HG02798 (cell line): ENCODE data around the gene PROX2.
A peak's percentile ranks its signal among the peaks of the same experiment; 100 is the strongest.

Experiments used
- ATAC-seq: cut with Tn5 transposase; IDR thresholded peaks from one replicate; pipeline ENCODE4 v1.9.1; 2021; ENCODE audit warnings: mild to moderate bottlenecking; ENCODE audit not compliant: unreplicated experiment, poor library complexity

PROX2 gene, protein sequence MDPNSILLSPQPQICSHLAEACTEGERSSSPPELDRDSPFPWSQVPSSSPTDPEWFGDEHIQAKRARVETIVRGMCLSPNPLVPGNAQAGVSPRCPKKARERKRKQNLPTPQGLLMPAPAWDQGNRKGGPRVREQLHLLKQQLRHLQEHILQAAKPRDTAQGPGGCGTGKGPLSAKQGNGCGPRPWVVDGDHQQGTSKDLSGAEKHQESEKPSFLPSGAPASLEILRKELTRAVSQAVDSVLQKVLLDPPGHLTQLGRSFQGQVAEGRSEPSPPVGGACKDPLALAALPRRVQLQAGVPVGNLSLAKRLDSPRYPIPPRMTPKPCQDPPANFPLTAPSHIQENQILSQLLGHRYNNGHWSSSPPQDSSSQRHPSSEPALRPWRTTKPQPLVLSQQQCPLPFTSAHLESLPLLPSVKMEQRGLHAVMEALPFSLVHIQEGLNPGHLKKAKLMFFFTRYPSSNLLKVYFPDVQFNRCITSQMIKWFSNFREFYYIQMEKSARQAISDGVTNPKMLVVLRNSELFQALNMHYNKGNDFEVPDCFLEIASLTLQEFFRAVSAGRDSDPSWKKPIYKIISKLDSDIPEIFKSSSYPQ

DNA sequence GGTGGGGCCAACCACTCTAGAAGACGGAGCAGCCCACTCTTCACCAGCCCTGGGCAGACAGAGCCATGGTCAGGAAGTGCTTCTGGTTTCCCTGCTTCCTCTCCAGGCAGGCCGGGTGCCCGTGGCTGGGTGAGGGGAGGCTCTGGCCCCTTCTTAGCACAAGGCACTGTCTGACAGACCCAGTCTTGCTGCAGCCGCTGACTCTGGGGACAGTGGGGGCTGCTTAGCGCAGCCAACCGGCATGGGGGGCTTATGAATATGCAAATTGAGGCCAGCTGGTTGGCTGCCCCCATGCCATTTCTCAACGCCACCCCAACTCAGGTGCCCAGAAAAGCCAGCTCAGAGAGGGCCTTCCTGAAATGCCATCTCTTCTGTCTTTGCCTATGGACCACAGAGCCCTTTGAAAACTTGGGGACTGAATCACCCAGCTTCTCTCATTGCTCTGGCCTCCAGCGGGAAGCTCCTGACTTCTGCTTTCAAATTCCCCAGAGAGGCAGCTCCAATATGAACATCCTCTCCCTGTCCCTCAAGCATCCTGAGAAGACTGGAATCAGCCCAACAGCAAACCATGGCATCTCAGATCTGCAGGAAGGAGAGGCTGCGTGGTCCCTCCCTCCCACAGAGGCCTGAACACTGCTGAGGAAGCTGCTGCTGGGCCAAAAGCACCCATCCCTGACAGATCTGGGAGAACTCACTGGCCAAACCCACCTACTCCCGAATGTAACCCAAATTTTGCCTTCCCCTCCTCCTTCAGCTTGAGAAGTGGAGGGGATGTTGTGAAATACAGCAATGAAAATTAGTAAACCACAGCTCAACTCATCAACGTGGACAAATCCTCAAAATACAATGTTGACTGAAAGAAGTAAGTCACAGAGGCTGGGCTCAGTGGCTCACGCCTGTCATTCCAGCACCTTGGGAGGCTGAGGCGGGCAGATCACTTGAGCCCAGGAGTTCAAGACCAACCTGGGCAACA lies at the start of gene PROX2:
Gene PROX2, minus strand, starts transcription at position 205 of the 973 bp plus-strand sequence. CDS start 12,311 bp downstream, outside the sequence.
- ATAC-seq, result no peak

DNA sequence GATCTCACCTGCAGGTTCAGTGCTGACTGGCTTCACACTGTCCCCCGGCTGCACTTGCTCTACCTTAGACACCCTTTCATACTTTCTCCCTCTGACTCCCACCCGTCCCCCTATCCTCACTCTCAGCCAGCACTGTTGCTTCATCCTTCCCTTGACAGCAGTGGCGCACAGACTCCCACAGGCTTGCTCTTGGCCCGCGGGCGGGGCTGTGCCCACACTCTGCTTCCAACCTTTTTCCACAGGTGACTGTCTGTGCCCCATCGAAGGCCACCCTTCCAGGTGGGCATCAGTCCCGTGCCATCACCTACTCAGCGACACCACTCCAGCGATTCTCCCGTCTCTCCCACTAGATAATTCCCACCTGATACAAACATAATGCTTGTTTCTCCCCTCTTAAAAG lies 48.1 kb upstream of the PROX2 start:
- ATAC-seq, result no peak

DNA sequence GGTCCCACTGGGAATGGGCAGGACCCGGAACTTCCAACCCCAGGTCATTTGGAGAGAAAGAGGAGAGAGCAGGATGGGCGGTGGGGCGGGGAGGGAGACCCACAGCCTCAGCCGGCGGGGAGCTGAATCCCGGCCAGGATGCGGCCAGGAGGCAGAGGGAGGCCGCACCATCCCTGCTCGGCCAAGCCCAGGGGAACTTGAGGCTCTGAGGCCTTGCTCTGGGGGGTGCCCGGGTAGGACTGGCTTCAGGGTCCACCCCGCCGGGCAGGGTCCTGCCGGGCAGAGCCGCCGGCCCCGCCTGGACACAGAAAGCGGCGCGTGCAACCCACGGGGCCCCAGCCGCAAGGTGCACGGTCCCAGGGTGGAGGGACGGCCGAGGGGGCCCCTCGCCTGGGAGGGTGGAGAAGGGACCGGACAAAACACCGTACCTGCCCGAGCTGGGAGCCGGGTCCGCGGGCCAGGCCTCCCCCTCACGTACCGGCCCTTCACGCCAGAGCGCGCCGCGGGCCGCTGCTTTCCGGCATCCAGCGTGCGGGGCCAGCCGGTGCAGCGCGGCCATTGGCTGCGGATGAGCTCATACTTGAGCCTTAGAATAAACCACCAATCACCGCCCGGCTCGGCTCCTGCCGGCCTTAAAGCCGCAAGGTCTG lies 46.9 kb upstream of the PROX2 start, which contains the start of gene RPS6KL1:
Gene RPS6KL1, minus strand, starts transcription at position 509 of the 650 bp plus-strand sequence. CDS start 1,719 bp downstream, outside the sequence.
- ATAC-seq, result peak; percentile 97

DNA sequence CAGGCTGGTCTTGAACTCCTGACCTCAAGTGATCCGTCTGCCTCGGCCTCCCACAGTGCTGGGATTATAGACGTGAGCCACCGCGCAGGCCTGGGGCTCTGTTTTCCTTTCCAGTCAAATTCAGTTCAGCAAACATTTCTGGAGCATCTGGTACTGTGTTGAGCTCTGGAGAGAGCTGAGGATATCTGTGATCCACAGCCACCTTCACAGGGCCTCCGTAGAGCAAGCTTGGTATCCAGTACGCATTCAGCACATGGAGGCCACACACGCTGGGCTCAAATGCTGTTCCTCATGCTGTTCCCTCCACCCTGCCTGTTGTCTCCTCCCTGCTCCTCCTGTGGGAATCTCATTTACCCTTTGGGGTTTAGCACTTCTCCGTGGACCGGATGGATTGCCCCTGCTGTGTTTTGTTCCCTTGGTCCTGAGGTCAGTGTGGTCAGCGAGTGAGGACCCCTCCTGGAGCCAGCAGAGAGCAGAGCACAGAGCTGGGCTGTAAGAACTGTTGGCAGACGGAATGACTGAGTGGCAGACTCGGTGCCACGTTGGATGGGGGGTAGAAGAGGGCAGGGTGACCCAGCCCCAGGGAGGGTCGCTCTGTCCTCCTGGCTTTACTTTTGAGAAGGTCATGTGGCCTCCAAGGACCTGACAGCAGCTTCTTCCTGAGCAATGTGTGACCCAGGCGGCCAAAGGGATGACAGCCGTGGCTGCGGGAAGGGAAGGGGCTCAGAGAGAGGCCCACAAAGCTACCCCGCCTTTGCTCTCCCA lies 46.2 kb upstream of the PROX2 start:
- ATAC-seq, result no peak

DNA sequence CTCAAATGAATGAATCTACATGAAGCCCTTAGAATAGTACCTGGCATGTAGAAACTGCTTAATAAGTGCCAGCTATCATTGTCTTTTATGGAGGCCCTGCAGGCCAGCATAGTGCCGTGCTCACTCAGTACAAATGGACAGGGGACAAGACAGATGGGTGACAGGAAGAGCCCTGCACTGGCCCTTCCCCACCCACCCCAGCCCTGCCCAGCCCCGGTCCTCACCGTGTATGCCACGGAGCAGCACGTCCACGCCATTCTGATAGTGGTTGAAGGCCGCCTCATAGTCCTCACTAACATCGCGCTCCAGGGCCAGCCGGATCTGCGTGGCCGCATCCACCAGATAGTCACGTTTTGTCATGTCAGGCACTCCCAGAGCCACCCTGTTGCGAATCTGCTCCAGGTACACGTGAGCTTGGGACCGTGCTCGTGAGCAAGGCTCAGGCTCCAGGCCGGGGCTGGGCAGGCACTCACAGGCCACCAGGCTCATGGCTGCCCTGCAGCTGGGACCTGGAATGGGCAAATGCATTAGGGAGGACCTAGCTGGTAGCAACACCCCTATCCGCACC lies 45.2 kb upstream of the PROX2 start:
- ATAC-seq, result no peak

DNA sequence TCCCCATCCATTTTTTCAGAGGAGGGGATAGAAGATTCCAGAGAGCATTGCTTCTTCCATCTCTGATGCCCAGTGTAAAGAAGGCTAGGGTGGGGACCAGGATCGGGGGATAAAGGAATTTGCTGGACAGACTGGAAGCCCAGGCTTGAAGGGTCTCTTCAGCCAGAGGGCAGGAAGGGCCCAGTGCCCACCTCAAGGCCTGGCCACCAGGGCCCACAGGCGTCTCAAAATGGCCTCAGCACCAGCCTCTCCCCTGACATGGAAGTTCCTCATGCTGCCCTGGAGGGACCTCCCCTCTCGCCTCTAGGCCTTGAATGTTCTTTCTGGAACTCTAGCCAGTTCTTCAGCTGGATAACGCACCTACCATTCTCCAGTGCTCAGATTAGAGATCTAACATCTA lies 44.3 kb upstream of the PROX2 start:
- no peak for ATAC-seq

DNA sequence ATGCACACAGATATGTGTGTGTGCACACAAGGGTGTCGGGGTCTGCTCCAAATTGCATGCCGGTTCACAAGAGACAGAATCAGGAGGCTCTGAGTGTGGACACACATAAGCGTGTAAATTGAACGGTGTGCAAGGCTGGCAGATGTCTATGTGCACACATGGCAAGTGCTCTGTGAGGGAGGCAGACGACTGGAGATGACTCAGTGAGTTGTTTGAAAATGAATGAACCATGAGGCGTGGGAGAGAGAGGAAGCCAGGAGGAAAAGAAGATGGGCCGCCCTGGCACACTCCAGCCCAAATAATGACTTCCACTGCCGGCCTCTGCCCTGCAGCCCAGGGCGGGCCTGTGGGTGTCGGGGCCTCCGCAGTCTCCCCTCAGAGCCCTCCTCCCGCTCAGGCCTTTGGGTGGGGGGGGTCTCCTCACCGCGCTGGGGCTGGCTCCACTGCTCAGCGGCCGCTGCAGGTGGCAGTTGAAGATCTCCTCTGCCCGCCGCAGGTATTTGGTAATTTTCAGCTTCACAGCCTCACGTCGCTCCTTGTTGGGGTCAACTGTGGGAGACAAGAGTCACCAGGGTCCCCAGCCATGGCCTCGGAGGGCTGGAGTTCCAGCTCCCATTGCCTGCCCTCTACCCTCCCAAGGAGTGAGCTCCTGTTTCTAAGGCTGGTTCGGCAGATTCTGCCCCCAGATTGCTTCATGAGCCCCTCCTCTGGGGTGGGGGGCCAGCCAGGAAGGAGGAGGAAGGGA lies 43.6 kb upstream of the PROX2 start:
- ATAC-seq, result no peak

DNA sequence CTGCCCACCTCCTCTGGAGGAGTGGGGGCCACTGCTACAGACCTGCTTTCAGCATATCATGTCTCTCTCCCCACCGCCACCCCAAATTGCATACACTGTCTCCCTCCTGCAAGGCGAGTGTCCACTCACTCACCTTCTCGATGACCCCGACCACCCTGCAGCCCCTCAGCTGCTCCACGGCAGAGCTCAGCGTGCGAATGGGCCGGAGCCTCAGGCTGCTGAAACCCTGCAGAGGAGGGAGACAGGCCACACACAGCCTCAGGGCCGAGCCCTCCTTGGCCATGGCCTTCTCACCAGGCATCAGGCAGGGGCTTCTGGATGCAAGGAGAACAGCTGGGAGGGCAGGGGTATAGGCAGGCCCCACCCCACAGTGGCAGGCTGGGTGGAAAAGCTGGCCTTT lies 42.4 kb upstream of the PROX2 start:
- no peak for ATAC-seq

DNA sequence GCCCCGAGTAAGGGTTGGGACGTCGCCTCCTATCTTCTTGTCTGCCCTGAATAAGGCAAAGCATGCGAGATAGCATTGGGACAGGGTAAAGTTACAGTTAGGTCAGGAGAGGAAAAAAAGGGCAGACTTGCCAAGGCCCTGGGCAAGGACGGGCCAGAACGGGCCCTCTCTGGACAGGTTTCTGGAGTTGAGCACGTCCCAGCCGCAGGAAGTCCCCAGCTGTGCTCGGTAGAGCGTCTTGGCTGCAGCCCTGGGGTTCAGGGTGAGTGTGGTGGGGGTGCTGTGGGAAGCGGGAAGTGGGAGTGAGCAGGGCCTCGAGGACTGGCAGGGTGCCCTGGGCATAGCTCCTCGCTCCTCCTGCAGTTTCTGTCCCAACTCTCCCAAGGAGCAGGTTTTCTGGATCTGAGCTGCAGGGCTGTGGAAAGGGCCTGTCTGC lies 41.7 kb upstream of the PROX2 start:
- no peak for ATAC-seq

DNA sequence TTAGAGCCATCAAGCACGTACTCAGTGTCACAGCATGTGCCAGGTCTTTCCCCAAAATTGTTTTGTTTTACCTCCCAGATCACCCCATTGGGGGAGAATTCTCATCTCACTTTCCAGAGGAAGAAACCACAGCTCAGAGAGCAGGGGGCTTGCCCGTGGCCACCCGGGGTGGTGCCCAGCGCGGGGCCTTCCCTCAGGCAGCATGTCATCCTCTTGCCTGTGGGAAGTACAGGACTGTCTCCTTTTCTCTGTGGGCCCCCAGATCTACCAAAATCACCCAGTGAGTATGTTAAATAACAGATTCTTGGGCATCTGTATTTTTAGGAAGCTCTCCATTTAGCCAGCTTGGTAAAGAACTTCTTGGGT lies 41.2 kb upstream of the PROX2 start:
- ATAC-seq, result no peak

DNA sequence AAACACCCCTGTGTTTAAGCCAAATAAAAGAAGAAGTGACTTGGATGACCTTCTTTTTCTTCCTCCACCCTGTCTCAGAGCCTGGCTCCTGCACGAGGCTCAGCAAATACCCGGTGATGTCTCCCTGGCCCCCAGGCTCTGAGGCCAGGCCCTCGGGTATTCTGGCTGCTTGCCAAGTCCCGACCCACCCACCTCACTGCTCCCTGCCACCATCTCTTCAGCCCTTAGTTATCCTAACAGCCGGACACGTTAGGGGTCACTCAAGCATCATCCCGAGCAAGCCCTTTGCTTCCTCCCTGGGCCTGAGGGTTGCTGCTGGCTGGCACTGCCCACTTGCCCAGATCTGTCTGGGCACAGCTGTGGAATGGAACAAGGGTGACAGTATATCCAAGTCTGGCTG lies 39.9 kb upstream of the PROX2 start:
- no peak for ATAC-seq

DNA sequence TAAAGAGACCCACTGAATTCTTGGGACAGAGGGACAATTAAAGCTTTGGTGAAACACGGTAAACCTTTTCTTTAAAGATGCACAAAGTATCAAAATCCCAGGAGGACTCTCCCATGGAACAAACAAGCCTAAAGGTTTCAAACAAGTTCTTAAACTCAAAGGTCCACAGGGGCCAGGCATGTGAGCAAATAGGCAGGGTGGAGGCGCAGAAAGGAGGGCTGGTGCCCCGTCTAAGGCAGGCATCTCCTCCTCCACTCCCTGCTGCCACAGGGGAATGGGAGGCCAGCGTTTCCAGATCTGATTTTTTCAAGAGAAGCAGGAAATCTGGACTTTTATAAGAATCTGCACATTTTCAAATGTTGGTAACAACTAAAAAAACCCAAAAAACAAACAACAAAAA lies 39.5 kb upstream of the PROX2 start:
- ATAC-seq, result no peak

DNA sequence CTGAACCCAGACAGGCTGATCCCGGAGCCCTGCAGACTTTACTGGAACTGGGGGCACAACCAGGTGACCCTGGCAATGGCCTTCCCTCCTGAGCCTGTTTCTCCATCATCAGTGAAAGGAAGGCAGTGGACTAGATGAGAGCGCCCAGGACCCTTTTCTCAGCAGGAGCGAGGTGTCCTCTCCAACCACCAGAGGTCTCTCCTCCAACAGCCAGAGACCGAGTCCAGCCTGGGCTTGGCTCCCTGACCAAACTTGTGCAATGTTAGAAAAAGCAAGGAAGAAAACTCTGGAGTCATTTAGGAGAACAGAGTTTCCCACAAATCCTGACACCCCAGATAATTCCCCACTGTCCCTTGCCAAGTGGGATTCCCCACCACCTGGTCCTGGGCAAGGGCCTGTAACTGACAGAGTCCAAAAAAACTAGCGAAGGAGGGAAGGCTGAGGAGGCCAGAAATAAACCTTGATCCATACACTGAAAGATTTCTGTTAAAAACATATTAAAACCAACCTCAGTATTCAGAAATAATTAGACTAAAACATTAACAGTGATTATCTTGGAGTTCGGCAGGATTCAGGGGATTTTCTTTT lies 38.1 kb upstream of the PROX2 start:
- no peak for ATAC-seq

DNA sequence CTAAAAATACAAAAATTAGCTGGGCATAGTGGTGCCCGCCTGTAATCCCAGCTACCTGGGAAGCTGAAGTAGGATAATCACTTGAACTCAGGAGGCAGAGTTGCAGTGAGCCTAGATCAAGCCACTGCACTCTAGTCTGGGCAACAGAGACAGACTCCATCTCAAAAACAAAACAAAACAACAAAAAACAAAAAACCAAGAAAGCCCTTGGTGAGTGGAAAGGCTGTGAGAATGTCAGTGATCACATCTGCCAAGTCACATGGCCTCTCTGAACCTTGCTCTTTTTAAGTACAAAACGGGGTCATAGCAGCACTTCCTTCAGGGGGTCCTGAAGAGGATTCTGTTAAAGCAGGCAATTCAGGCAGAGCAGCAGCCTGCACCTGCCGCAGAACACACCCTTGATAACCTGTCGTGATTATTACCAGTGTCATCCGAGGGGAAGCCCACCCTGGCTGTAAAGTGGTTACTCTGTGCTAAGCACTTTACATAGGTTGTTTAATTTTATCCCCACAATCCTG lies 37.5 kb upstream of the PROX2 start:
- ATAC-seq, result no peak

DNA sequence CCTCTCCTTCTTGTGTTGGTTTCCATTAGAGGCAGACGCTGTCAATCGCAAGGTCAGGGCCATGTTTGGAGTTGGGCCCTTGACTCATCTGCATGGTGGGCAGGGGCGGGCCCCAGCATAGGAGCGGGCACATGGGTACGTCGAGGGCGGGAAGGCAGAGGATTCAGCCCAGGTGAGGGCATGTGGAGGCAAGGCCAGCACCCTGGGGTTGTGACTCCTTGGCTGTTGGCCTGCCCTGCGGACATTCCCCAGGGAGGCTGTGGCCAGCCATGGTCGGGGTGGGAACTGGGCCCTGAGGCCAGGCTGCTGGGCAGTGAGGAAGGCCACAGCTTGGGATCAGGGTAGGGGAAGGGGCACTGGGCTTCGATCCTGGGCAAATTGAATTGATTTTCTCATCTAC lies 36.9 kb upstream of the PROX2 start:
- ATAC-seq, result no peak

DNA sequence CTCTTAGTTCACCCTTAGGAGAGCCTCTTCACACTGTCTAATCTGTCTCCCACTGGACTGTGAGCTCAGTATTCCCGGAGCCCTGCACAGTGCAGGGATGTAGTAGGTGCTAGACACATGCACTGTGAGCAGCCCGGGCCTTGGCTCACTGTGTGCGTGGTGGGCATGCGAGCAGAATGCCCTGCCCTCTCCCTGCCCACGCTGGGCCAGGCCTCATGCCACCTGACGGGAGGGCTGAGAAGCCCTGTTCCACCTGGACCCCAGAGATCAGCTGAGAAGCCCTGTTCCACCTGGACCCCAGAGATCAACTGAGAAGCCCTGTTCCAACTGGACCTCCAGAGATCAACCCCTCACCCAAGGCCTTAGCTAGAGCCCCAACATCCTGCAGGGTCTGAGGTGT lies 36.2 kb upstream of the PROX2 start:
- ATAC-seq, result no peak

DNA sequence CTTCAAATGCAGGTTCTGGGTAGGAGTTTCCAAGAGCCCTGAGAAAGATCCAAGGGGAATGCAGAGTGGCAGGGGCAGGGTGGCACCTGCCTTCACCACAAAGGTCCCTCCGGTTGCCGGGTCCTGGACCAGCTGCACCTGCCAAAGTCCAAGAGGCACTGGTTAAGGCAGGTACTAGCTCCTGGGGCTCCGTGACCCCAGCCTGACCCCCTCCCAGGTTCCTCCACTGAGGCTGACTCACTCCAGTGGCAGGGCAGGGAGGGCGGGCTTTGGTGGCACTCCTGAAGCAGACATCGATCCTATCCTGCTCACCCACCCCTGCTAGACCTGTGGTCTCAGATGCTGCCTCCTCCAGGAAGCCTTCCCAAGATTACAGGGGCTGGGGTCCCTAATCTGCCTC lies 35.8 kb upstream of the PROX2 start:
- no peak for ATAC-seq

DNA sequence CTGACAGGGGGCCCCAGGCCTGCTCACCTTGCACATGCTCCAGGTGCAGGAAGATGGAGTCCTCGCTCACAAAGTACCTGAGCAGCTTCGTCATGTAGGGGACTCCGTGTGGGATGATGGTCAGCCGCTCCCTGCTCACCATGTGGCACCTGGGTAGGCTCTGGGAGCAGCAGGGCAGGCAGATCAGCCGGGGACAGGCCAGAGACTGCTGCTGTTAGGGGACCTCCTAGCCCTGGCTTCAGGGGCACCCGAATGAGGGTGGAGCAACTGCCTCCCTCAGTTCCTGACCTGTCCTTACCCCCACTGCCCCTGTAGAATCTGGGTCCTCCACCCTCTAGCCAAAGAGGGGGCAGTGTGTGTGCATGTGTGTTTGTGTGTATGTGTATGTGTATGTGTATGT lies 35.3 kb upstream of the PROX2 start:
- no peak for ATAC-seq
